ENCODE results near the gene MDM1. TPM values are rescaled to one million over a fixed set of nuclear protein-coding genes. Genes with fewer than 3 reads are reported as not detected.

The MDM1 gene, protein sequence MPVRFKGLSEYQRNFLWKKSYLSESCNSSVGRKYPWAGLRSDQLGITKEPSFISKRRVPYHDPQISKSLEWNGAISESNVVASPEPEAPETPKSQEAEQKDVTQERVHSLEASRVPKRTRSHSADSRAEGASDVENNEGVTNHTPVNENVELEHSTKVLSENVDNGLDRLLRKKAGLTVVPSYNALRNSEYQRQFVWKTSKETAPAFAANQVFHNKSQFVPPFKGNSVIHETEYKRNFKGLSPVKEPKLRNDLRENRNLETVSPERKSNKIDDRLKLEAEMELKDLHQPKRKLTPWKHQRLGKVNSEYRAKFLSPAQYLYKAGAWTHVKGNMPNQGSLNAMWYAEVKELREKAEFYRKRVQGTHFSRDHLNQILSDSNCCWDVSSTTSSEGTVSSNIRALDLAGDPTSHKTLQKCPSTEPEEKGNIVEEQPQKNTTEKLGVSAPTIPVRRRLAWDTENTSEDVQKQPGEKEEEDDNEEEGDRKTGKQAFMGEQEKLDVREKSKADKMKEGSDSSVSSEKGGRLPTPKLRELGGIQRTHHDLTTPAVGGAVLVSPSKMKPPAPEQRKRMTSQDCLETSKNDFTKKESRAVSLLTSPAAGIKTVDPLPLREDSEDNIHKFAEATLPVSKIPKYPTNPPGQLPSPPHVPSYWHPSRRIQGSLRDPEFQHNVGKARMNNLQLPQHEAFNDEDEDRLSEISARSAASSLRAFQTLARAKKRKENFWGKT
- 26.8 and 29.9 TPM in 2 replicates for total RNA-seq

DNA sequence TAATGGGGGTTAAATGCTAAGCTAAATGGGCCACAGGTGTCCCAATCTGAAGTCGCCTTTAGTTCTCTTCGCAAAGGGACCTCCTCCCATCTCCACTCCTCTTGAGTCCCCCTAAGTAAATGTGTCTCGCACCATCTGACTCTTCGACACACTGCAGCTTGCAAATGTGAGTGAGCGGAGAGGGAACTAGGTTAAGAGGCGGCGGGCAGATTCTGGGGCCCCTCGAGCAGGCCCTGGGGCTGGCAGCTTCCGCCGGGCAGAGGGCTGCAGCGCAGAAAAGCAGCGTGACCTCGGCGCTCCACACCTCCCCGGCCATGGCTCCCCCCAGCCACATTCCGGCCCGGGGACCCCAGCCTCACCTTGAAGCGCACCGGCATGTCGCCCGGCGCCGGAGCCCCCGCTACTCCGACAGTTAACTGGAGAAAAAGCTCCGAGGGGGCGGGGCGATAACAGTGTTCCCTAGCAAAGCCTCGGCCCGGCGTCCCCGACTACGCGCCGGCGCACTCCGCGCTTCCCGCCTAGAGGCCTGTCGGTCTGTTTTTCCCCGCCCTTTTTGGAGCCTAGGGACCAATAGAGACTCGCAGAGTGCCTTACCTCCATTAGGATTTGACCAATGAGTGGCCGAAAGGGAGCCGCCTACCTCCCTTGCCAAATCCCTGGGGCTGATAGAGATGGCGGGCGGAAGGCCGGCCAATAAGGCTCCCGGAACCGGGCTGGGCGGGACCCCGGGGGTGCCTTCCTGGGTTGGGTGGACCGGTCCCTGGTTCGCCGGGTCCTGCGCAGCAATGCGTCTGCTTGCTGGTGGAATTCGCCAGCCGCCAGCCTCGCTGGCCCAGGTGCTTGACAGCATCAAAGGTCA lies at the start of gene MDM1:
MDM1 (minus strand) TSS at position 494 of the 859 bp plus-strand sequence; CDS start at position 377, 117 bp downstream.
- H3K4me3 Mint-ChIP-seq = peak within 1 kb of the TSS; percentile 89
- peaks cover 55% of the 10 kb centered on the region for H3K4me1 Mint-ChIP-seq (ENCODE audit: low read depth)
- peaks cover 12% of the 10 kb centered on the region for H3K36me3 Mint-ChIP-seq (ENCODE audit: low read depth)
- no peaks in the 10 kb centered on the region for H3K9me3 Mint-ChIP-seq
- peak within 1 kb of the TSS; percentile 77 for H3K27ac Mint-ChIP-seq
- DNase-seq (ENCODE audit: low spot score) = peak; percentile 95
- intact Hi-C loops (cut with micrococcal nuclease) = loop anchor here (1.0 kb wide), 8 partner anchors 26 to 476 kb away; partner anchors contain the start of genes MDM2, NUP107, RAP1B and SLC35E3
- H3K27me3 Mint-ChIP-seq (ENCODE audit: insufficient read depth) = peaks cover 2% of the 10 kb centered on the region

DNA sequence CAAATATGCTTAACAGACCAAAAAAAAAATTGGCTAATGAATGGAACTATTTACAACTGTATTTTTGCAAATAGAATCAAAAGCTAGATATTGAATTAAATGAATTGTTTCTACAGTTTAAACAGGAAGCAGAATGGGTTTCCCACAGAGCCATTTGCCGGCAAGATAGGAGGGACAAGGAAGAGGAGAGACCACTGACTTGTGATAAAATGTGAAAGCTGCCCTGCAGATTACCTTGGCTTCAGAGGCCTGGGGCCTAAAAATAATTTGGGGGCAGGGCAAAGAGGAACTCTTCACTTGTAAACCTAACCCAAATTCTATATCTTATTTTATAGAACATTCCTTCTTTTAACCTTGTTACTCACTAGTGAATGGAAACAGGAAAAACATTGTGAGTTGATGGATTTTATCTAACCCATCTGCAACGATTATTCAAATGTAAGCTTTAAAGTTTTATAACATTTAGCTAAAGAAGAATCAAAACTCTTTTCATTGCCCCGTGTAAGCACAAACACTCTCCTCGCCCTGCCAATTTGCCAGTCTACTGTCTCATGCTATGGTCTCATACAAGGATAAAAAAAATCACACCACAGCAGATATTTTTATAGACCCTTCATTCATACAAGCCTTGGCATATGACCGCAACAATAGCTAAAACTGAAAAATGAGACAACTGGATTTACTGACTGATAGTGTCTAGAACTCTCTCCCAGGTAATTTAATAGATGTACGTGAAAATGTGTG lies 49.5 kb upstream of the MDM1 start:
- no peak overlapping the region for H3K4me3 Mint-ChIP-seq
- intact Hi-C loops (cut with micrococcal nuclease) = no loop called here

DNA sequence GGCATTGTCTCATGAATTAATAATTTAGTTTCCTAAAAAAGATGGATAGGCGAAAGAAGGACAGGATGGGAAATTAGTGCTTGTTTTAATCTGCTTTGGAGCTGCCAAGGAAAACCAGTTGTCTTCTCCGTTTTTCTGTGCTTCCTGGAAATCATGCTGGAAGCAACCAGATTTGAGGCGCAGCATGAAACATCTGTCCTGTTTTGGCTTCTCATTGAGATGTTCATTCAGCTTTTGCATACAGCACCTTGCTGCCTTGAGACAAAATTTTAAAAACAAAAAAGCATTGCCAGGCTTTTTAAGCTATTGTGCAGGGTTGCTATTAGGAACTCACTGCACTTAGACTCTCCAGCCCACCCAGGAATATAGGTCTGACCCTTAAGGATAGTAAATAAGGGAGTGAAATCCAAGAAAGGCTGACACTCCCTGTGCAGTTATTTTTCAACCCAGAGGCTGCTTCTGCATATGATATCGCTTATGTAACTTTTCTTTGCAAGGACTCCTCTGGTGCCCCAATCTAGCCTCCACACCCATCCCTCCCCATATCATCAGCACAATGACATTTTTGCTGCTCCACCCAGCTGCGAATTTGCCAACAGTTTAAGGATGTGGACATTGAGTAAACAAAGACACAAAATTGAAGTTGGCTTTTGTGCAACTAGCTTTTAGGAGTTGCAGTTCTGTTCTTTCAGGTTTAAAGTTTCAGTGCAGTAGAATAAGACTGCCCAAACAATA lies 46.9 kb upstream of the MDM1 start:
- intact Hi-C loops (cut with micrococcal nuclease) = no loop called here
- Mint-ChIP-seq H3K36me3 (ENCODE audit: low read depth) (peaks cover 22% of the 10 kb centered on the region), H3K4me1 (ENCODE audit: low read depth) (peaks cover 61% of the 10 kb centered on the region), H3K4me3 (no peak overlapping the region), H3K9me3 (peaks cover 14% of the 10 kb centered on the region), H3K27ac (no peak overlapping the region), H3K27me3 (ENCODE audit: insufficient read depth) (no peaks in the 10 kb centered on the region)
- no peak for DNase-seq (ENCODE audit: low spot score)

More for the DNA sequence above, 49.5 kb upstream of the MDM1 start:
- H3K4me1 Mint-ChIP-seq (ENCODE audit: low read depth) = peaks cover 45% of the 10 kb centered on the region
- H3K36me3 Mint-ChIP-seq (ENCODE audit: low read depth) = peaks cover 25% of the 10 kb centered on the region
- no peak for DNase-seq (ENCODE audit: low spot score)
- no peaks in the 10 kb centered on the region for H3K27me3 Mint-ChIP-seq (ENCODE audit: insufficient read depth)
- peaks cover 19% of the 10 kb centered on the region for H3K9me3 Mint-ChIP-seq
- no peak overlapping the region for H3K27ac Mint-ChIP-seq

DNA sequence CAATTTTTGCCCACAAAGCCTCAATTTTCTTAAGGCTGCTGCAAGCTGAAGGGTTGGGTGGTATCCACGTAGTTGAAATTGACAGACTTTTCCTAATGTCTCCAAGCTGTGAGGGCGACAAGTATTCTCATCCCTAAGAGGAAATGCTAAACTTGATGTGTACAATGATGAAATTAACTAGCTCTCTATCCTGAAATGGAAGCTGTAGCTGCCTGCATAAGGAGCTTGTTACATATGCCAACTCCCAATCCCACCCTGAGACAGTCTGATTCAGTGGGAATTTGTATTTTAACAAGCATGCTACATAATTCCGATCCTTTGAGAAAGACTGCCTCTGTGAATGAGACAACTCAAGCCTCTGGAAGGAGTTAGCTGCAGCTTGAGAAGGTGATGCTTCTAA lies 45.7 kb upstream of the MDM1 start:
- H3K36me3 Mint-ChIP-seq (ENCODE audit: low read depth) = peaks cover 15% of the 10 kb centered on the region
- intact Hi-C loops (cut with micrococcal nuclease) = no loop called here
- H3K4me1 Mint-ChIP-seq (ENCODE audit: low read depth) = peaks cover 60% of the 10 kb centered on the region
- H3K4me3 Mint-ChIP-seq = no peak overlapping the region
- H3K27me3 Mint-ChIP-seq (ENCODE audit: insufficient read depth) = no peaks in the 10 kb centered on the region
- no peak for DNase-seq (ENCODE audit: low spot score)
- peaks cover 4% of the 10 kb centered on the region for H3K9me3 Mint-ChIP-seq
- H3K27ac Mint-ChIP-seq = no peak overlapping the region

DNA sequence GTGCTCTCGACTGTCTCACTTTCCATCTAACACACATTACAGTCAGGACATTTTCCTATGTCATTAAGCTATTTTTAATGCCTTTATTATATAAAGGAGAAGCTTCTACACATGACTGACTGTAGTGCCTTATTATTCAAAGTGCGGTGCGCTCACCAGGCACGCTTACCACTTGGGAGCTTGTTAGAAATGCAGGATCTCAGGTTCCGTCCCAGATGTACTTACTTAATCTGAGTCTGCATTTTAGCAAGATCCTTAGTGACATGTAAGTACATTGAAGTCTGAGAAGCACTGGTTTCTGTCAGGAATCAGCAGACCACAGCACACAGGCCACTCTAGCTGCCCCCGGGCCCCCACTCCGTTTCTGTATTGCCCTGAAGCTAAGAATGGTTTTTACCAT lies 44.7 kb upstream of the MDM1 start:
- DNase-seq (ENCODE audit: low spot score) = no peak
- no peak overlapping the region for H3K4me3 Mint-ChIP-seq
- H3K4me1 Mint-ChIP-seq (ENCODE audit: low read depth) = peaks cover 64% of the 10 kb centered on the region
- intact Hi-C loops (cut with micrococcal nuclease) = loop anchor here (1.0 kb wide), 1 partner anchor 7 kb away; no protein-coding TSS in a partner anchor
- no peaks in the 10 kb centered on the region for H3K9me3 Mint-ChIP-seq
- H3K36me3 Mint-ChIP-seq (ENCODE audit: low read depth) = peaks cover 13% of the 10 kb centered on the region
- H3K27me3 Mint-ChIP-seq (ENCODE audit: insufficient read depth) = no peaks in the 10 kb centered on the region
- H3K27ac Mint-ChIP-seq = no peak overlapping the region

DNA sequence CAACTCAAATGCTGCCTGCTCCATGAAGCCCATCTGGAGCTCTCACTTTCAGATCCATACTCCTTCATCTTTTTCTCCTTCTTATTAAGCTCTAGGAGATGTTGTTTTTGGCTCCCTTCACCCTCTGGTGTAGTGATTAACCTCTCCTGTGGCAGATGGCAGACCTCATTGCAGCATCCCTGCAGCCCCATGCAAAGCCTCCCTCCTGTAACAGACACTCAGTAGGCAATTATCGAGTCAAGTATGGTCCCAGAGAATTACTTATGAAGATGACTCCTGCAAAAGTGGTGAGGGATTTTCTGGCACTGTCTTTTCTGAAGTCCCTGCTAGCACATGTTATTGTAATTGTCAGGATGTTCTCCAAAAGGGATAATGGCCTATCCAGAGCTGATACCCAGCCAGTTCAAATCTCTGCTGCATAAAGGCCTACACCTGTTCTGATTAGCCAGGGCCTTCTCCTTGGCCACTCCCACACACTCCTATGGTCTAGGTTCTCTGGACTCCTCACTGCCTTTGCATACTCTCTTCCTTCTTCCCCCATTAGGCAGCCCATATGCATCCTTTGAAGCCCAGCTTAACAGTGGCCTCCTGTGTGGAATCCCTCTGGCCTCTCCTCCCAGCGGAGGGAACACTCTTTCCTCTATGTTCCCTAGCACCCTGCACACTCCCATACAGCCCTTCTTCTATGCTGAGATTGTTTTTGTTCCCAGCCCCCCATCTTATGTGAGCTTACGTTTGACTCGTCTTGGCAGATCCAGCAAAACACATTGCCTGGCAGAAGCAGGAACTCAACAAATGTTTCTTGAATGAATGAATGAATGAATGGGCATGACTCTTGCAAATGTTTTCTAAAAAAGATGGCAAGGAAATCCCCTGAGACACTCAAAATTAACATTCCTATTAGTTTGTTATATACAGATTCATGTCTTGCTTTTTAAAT lies 43.9 kb upstream of the MDM1 start:
- no peak overlapping the region for H3K4me3 Mint-ChIP-seq
- H3K9me3 Mint-ChIP-seq = no peaks in the 10 kb centered on the region
- H3K27ac Mint-ChIP-seq = peak overlapping the region; percentile 60
- DNase-seq (ENCODE audit: low spot score) = no peak
- peaks cover 9% of the 10 kb centered on the region for H3K36me3 Mint-ChIP-seq (ENCODE audit: low read depth)
- H3K27me3 Mint-ChIP-seq (ENCODE audit: insufficient read depth) = no peaks in the 10 kb centered on the region
- intact Hi-C loops (cut with micrococcal nuclease) = loop anchor here (1.0 to 2.0 kb wide), 2 partner anchors 8 to 189 kb away; no protein-coding TSS in a partner anchor
- H3K4me1 Mint-ChIP-seq (ENCODE audit: low read depth) = peaks cover 65% of the 10 kb centered on the region

DNA sequence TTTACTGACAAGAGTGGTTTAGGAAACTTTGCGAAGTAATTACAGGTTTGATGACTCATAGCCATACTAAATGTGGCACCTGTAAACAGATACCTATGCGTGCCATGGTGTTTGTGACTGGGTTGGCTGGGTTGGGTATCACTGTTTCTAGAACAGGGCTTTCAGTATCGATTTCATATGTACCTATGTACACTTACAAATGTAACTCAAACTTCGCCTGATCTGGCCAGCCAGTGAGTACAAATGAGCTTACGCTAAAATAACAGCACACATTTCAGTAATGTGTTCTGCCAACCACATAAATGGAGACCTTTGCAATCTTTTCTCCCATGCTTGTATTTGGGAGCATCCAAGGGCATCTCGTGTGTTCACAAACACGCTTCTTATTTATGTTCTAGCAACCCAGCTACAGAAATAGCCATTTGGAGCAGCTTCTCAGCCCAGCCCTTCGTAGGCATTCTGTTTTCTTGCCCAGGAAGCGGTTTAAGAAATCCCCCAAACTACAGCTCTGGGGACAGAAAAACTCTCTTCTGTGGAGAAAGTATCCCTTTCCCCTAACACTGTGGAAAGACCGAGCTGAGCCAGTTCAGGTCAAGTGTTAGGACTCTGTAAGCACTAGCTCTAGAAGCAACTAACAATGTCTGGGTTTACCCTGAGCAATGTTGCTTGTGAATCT lies 42.3 kb upstream of the MDM1 start:
- intact Hi-C loops (cut with micrococcal nuclease) = loop anchor here (1.0 to 5.0 kb wide), 10 partner anchors 9 to 787 kb away; partner anchors contain the start of gene NUP107
- H3K27me3 Mint-ChIP-seq (ENCODE audit: insufficient read depth) = no peaks in the 10 kb centered on the region
- no peaks in the 10 kb centered on the region for H3K9me3 Mint-ChIP-seq
- H3K27ac Mint-ChIP-seq = peak overlapping the region; percentile 93
- H3K36me3 Mint-ChIP-seq (ENCODE audit: low read depth) = peaks cover 8% of the 10 kb centered on the region
- DNase-seq (ENCODE audit: low spot score) = peak; percentile 60
- peaks cover 68% of the 10 kb centered on the region for H3K4me1 Mint-ChIP-seq (ENCODE audit: low read depth)
- H3K4me3 Mint-ChIP-seq = peak overlapping the region; percentile 31

DNA sequence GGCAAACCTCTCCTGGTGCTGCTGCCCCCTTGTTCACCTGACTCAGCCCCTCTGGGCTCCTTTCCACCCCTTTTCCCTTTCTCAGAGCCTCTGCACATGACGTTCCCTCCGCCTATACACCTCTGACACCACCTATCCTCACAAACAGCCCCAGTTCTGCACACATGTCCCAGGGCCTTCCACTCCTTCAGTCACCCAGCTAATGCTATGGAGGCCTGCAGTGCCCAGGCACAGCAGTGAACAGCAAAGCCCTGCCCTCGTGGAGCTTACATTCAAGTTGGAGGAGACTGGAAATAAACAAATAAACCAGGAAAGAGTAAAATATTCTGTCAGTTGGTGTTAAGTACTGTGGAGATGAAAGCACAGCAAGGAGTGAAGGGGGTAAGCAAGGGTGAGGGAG lies 38.5 kb upstream of the MDM1 start:
- Mint-ChIP-seq H3K36me3 (ENCODE audit: low read depth) (peaks cover 4% of the 10 kb centered on the region), H3K27me3 (ENCODE audit: insufficient read depth) (no peaks in the 10 kb centered on the region), H3K4me1 (ENCODE audit: low read depth) (peaks cover 86% of the 10 kb centered on the region), H3K9me3 (no peaks in the 10 kb centered on the region), H3K4me3 (no peak overlapping the region), H3K27ac (peak overlapping the region; percentile 24)
- DNase-seq (ENCODE audit: low spot score) = no peak
- intact Hi-C loops (cut with micrococcal nuclease) = loop anchor here (5.0 kb wide), 1 partner anchor 93 kb away; no protein-coding TSS in a partner anchor

DNA sequence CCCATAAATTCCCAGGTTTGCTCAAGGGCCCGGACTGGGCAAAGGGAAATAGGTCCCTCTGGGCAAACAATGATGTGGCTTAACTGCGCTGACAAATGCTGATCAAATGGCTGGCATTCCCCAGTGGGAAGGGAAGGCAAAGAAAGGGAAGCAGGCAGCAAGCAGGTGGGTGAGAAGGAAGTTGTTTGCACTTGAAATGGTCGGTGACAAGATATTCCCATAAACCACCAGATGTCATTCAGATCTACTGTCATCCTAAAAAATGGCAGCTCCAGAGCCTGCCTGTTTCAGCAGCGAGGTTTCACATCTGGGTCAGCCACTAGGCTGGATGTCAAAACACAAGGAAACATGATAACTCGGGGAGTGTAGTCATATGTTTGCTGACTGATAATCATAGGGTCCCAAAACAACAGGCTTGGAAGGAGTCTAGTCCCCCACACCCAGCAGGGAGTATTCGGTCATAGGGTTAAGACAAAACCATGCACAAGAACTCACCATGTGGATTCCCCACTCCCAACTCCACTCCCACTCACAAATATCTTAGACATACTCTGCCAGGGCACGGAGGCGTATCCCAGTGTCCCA lies 37.9 kb upstream of the MDM1 start:
- H3K9me3 Mint-ChIP-seq = no peaks in the 10 kb centered on the region
- intact Hi-C loops (cut with micrococcal nuclease) = loop anchor here (5.0 kb wide), 1 partner anchor 93 kb away; no protein-coding TSS in a partner anchor
- no peaks in the 10 kb centered on the region for H3K27me3 Mint-ChIP-seq (ENCODE audit: insufficient read depth)
- DNase-seq (ENCODE audit: low spot score) = no peak
- no peak overlapping the region for H3K27ac Mint-ChIP-seq
- no peak overlapping the region for H3K4me3 Mint-ChIP-seq
- peaks cover 4% of the 10 kb centered on the region for H3K36me3 Mint-ChIP-seq (ENCODE audit: low read depth)
- H3K4me1 Mint-ChIP-seq (ENCODE audit: low read depth) = peaks cover 85% of the 10 kb centered on the region

DNA sequence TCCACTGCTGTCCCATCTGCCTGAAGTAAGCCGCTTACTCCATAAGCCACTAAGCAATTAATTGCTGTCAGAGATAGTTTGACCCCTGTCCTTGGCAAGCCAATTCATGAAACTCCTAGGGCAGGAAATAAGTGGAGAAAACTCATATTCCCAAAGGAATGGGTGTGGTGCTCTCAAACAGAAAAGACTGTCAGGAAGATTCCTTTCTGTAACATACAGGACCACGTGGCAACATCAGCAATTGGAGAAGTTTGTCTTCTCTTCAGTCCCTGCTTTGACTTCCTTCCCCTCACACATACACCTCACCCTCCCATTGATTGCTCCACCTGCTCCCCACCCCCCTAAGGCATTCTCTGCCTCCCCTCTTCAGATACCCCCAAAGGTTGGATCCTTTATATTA lies 36.2 kb upstream of the MDM1 start:
- intact Hi-C loops (cut with micrococcal nuclease) = loop anchor here (10.0 kb wide), 1 partner anchor 674 kb away; no protein-coding TSS in a partner anchor
- no peak overlapping the region for H3K4me3 Mint-ChIP-seq
- no peaks in the 10 kb centered on the region for H3K27me3 Mint-ChIP-seq (ENCODE audit: insufficient read depth)
- H3K36me3 Mint-ChIP-seq (ENCODE audit: low read depth) = peaks cover 4% of the 10 kb centered on the region
- no peaks in the 10 kb centered on the region for H3K9me3 Mint-ChIP-seq
- peaks cover 86% of the 10 kb centered on the region for H3K4me1 Mint-ChIP-seq (ENCODE audit: low read depth)
- DNase-seq (ENCODE audit: low spot score) = no peak
- H3K27ac Mint-ChIP-seq = peak overlapping the region; percentile 88

Data from activated T-helper 1 cell treated with anti-CD3 and anti-CD28 coated beads, Interleukin-12 subunit alpha, Interleukin-12 subunit beta, Interleukin-2, Interleukin-4 antibody, amounts not matched to agents 30 ng/mL and 10 ng/mL and 1 ng/mL, durations not matched to agents 14 hours and 24 hours and 36 hours (primary cell).